H1 (cell line): Measurements from ENCODE around the gene COLEC11. TPM values are rescaled to one million over a fixed set of nuclear protein-coding genes. Genes with fewer than 3 reads are reported as not detected.

Experiments
- CTCF ChIA-PET: fragments of 300-600 bp; sonication (Branson Sonifier 250); formaldehyde crosslinking; loops from one replicate; lab custom pipeline; 2021; ENCODE audit not compliant: partially characterized antibody; lab: Charles Lee
- POLR2A ChIA-PET: fragments of 300-600 bp; sonication (Branson Sonifier 250); formaldehyde crosslinking; loops from one replicate; lab custom pipeline; 2021; ENCODE audit warnings: inconsistent platforms; ENCODE audit not compliant: partially characterized antibody; lab: Charles Lee
- DNase-seq, 2 experiments: peaks; one replicate each; pipeline versions ENCODE4 v3.0.0 to v3.0.0-alpha.2; 2010 to 2022; ENCODE audit warnings: low spot score in 2 of 2, low read depth in 1 of 2, mixed read lengths in 1 of 2
- FAIRE-seq: peaks from 2 replicates; lab custom pipeline; 2011; peaks lifted over from hg19 to GRCh38; lab: Jason Lieb, UNC
- H2AFZ ChIP-seq: 2 replicates; pipeline ENCODE4 v1.8.1; 2012; ENCODE audit warnings: low read length, inconsistent platforms
- H2AK5ac ChIP-seq: 2 replicates; pipeline ENCODE4 v1.6.1; 2013; ENCODE audit warnings: low read depth, low read length
- H2BK120ac ChIP-seq: replicated peaks from 2 replicates; pipeline ENCODE3; 2013; ENCODE audit warnings: low read depth, low read length, inconsistent platforms
- H2BK12ac ChIP-seq: 2 replicates; pipeline ENCODE4 v1.6.1; 2013; ENCODE audit warnings: low read depth, low read length
- H2BK15ac ChIP-seq: 2 replicates; pipeline ENCODE4 v1.6.1; 2013; ENCODE audit warnings: low read length
- H2BK20ac ChIP-seq: 2 replicates; pipeline ENCODE4 v1.6.1; 2013; ENCODE audit warnings: low read length
- H2BK5ac ChIP-seq: 2 replicates; pipeline ENCODE4 v1.6.1; 2013; ENCODE audit warnings: low read depth, low read length
- H3K14ac ChIP-seq: 2 replicates; pipeline ENCODE4 v1.6.1; 2013; ENCODE audit warnings: inconsistent platforms; ENCODE audit not compliant: insufficient read length
- H3K18ac ChIP-seq: 2 replicates; pipeline ENCODE4 v1.6.1; 2013; ENCODE audit warnings: low read length; ENCODE audit errors: extremely low read depth
- H3K23ac ChIP-seq: 2 replicates; pipeline ENCODE4 v1.6.1; 2013; ENCODE audit warnings: inconsistent platforms; ENCODE audit not compliant: insufficient read length
- H3K23me2 ChIP-seq: 2 replicates; pipeline ENCODE4 v1.6.1; 2013; ENCODE audit warnings: low read depth, low read length
- H3K27ac ChIP-seq: 2 replicates; pipeline ENCODE4 v1.6.1; 2011; ENCODE audit warnings: low read depth, low read length, inconsistent platforms
- H3K27me3 ChIP-seq, 4 experiments: replicated peaks in 1 of 4; 1 replicate in 1 of 4; 2 replicates in 3 of 4; pipeline versions ENCODE4 v1.6.1 to v1.8.1; 2011 to 2013; ENCODE audit warnings: low read length in 3 of 4, mild to moderate bottlenecking in 3 of 4, inconsistent platforms in 2 of 4, mixed read lengths in 2 of 4, moderate library complexity in 1 of 4; ENCODE audit not compliant: control insufficient read depth in 3 of 4, insufficient read depth in 3 of 4; ENCODE audit errors: extremely low read depth in 1 of 4
- H3K36me3 ChIP-seq, 4 experiments: 2 replicates each; pipeline versions ENCODE4 v1.6.1 to v1.8.1; 2011 to 2013; ENCODE audit warnings: mild to moderate bottlenecking in 4 of 4, low read length in 3 of 4, moderate library complexity in 2 of 4, control low read depth in 1 of 4, inconsistent platforms in 1 of 4; ENCODE audit not compliant: insufficient read depth in 4 of 4, control insufficient read depth in 2 of 4
- H3K4ac ChIP-seq: replicated peaks from 2 replicates; pipeline ENCODE3; 2013; ENCODE audit warnings: low read length, low read depth, mixed read lengths, inconsistent platforms; ENCODE audit not compliant: insufficient read length
- H3K4me1 ChIP-seq, 4 experiments: replicated peaks in 1 of 4; 1 replicate in 1 of 4; 2 replicates in 3 of 4; pipeline versions ENCODE4 v1.6.1 to v1.8.1; 2011 to 2013; ENCODE audit warnings: low read length in 3 of 4, inconsistent platforms in 2 of 4, mixed read lengths in 1 of 4; ENCODE audit not compliant: insufficient read depth in 4 of 4, control insufficient read depth in 3 of 4
- H3K4me2 ChIP-seq, 2 experiments: 2 replicates each; pipeline versions ENCODE4 v1.6.1 to v1.8.1; 2011 to 2013; ENCODE audit warnings: low read depth in 2 of 2, low read length in 2 of 2, control low read depth in 1 of 2, inconsistent platforms in 1 of 2, mild to moderate bottlenecking in 1 of 2; ENCODE audit not compliant: insufficient read depth in 1 of 2
- H3K4me3 ChIP-seq, 4 experiments: fragments of 200-600, 300-600 bp in 1 of 4; sonication (generic), shearing (Covaris generic), sonication (Bioruptor Twin) in 1 of 4; 2 replicates each; pipeline versions ENCODE4 v1.5.1 to v1.8.1; 2011 to 2016; ENCODE audit warnings: low read length in 4 of 4, low read depth in 3 of 4, control low read depth in 2 of 4, inconsistent platforms in 2 of 4, mild to moderate bottlenecking in 2 of 4, mixed read lengths in 1 of 4, moderate library complexity in 1 of 4; ENCODE audit not compliant: insufficient read depth in 2 of 4; ENCODE audit errors: extremely low read depth in 1 of 4
- H3K56ac ChIP-seq: replicated peaks from 2 replicates; pipeline ENCODE3; 2013; ENCODE audit warnings: low read depth, mild to moderate bottlenecking, mixed read lengths, low read length, inconsistent platforms; ENCODE audit not compliant: insufficient read length
- H3K79me1 ChIP-seq: 2 replicates; pipeline ENCODE4 v1.6.1; 2013; ENCODE audit warnings: low read depth, low read length, control low read depth
- H3K79me2 ChIP-seq, 2 experiments: 2 replicates each; pipeline versions ENCODE4 v1.6.1 to v1.8.1; 2012 to 2013; ENCODE audit warnings: low read length in 2 of 2, mild to moderate bottlenecking in 2 of 2, inconsistent platforms in 1 of 2; ENCODE audit not compliant: insufficient read depth in 2 of 2, control insufficient read depth in 1 of 2
- H3K9ac ChIP-seq, 4 experiments: replicated peaks in 1 of 4; 1 replicate in 1 of 4; 2 replicates in 3 of 4; pipeline versions ENCODE4 v1.6.1 to v1.8.1; 2011 to 2013; ENCODE audit warnings: low read depth in 3 of 4, low read length in 3 of 4, control low read depth in 2 of 4, mild to moderate bottlenecking in 2 of 4, moderate library complexity in 2 of 4, inconsistent platforms in 1 of 4; ENCODE audit errors: extremely low read depth in 1 of 4
- H3K9me3 ChIP-seq, 2 experiments: 2 replicates each; pipeline versions ENCODE4 v1.6.1 to v1.8.1; 2012 to 2013; ENCODE audit warnings: mild to moderate bottlenecking in 2 of 2, moderate library complexity in 2 of 2, control low read depth in 1 of 2, inconsistent platforms in 1 of 2, low read depth in 1 of 2, low read length in 1 of 2, mixed read lengths in 1 of 2; ENCODE audit not compliant: insufficient read depth in 2 of 2
- H4K20me1 ChIP-seq, 2 experiments: replicated peaks in 1 of 2; 2 replicates each; pipeline versions ENCODE3 to v1.8.1; 2011 to 2013; ENCODE audit warnings: inconsistent platforms in 2 of 2, low read length in 2 of 2, mild to moderate bottlenecking in 1 of 2; ENCODE audit not compliant: insufficient read depth in 2 of 2, control insufficient read depth in 1 of 2
- H4K5ac ChIP-seq: 2 replicates; pipeline ENCODE4 v1.6.1; 2013; ENCODE audit warnings: low read length, low read depth, mixed read lengths, inconsistent platforms; ENCODE audit not compliant: insufficient read length
- H4K8ac ChIP-seq: 2 replicates; pipeline ENCODE4 v1.8.0; 2013; ENCODE audit warnings: mild to moderate bottlenecking, moderate library complexity, low read length, inconsistent platforms; ENCODE audit not compliant: insufficient read depth; ENCODE audit errors: extremely low read depth
- H4K91ac ChIP-seq: replicated peaks from 2 replicates; pipeline ENCODE3; 2013; ENCODE audit warnings: low read length, mixed read lengths, inconsistent platforms; ENCODE audit not compliant: insufficient read length
- KDM4A ChIP-seq: IDR thresholded peaks from one replicate; pipeline ENCODE4 v1.7.1; 2012; ENCODE audit warnings: low read depth, mild to moderate bottlenecking, moderate library complexity, low read length, inconsistent platforms; ENCODE audit not compliant: severe bottlenecking
- MAX ChIP-seq: IDR thresholded peaks from 2 replicates; pipeline ENCODE4 v1.6.1; 2012; ENCODE audit warnings: inconsistent platforms
- NANOG ChIP-seq: IDR thresholded peaks from 2 replicates; pipeline ENCODE4 v1.6.1; 2011; ENCODE audit warnings: low read length, low read depth, mild to moderate bottlenecking, inconsistent platforms; ENCODE audit not compliant: insufficient read depth, poor library complexity, severe bottlenecking
- POLR2AphosphoS5 ChIP-seq: IDR thresholded peaks from 2 replicates; pipeline ENCODE4 v1.6.1; 2011; ENCODE audit warnings: low read depth, low read length
- WGBS, 2 experiments: shearing (Covaris generic) in 1 of 2; methylation state at CpG; one replicate each; pipeline versions ENCODE4 v1.1.6 to v1.1.7; 2013 to 2015; ENCODE audit warnings: low lambda C conversion rate in 2 of 2, mixed read lengths in 2 of 2, inconsistent platforms in 1 of 2, low coverage in 1 of 2, missing lambda C conversion rate in 1 of 2; ENCODE audit not compliant: insufficient replicate concordance in 2 of 2, insufficient coverage in 1 of 2, insufficient read length in 1 of 2; ENCODE audit errors: extremely low coverage in 1 of 2, missing lambda C conversion rate in 1 of 2; 5-methylcytosine and 5-hydroxymethylcytosine counted together
- polyA plus RNA-seq, 7 experiments: library from polyadenylated mRNA; depleted of rRNA in 3 of 7; stranded (reverse) in 5 of 7; unstranded in 2 of 7; fragments of >200 nt in 5 of 7; fragments of 200-250 nt in 2 of 7; gene quantifications; 1 replicate in 5 of 7; 2 replicates in 1 of 7; 4 replicates in 1 of 7; pipeline versions ENCODE4 v1.2.1 to v1.2.3, GENCODE V29; 2011 to 2013; ENCODE audit warnings: missing spikeins in 2 of 7, mixed read lengths in 2 of 7
- total RNA-seq: library from RNA; stranded (reverse); fragmentation: NEBNext Ultra II Directional; extraction: Animal tissue kit (Norgen Biotek cat#: 25700); gene quantifications from 2 replicates; pipeline ENCODE4 v1.2.1, GENCODE V29; 2021

The COLEC11 gene
- total and polyA plus RNA-seq, 2 of the 8 experiments (the other 6 are each of a cell fraction or from before 2014, with no cell fraction given), result 0.47 to 0.80 TPM

DNA sequence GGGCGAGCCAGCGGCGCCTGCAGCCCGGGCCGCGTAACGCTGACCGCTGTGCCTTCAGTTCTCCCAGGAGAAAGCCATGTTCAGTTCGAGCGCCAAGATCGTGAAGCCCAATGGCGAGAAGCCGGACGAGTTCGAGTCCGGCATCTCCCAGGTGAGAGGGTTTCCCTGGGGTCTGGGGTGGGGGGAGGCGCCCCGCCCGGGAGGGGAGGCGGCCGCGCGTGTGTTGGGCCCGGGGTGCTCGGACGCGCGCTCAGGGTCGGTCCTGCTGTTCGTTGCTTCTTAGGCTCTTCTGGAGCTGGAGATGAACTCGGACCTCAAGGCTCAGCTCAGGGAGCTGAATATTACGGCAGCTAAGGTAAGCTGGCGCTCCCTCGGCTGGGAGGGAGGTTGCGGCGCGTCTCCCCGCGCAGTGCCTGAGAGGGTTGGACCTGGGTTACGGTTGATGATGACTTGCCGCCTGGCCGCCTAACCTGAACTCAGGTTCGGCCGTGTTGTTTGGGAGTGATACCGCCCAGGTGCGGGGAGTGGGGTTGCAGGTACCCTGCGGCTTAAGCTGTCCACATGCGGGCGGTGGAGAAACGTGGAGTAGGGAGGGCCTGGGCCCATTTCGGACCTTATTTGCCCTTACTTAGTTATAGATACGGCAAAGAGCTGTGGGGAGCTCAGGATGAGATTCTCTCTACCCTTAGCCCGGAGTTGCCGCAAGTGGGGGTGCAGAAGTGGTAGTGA is 19.2 kb upstream of the COLEC11 start:
- no peak overlapping the region for H2AFZ ChIP-seq
- H3K4me2 ChIP-seq, result peak overlapping the region; percentile 71 to 94
- H3K79me1 ChIP-seq, result peaks cover 2% of the 10 kb centered on the region; the same call in 1 of the 2 replicates
- H3K23ac ChIP-seq, result no peak overlapping the region
- no peak overlapping the region for H2BK15ac ChIP-seq
- peak overlapping the region; percentile 97 for H4K8ac ChIP-seq
- H3K56ac ChIP-seq, result peak overlapping the region; percentile 19
- peaks cover 26 to 32% of the 10 kb centered on the region in 2 experiments for H4K20me1 ChIP-seq
- H3K79me2 ChIP-seq, result peaks cover 7 to 54% of the 10 kb centered on the region in 2 experiments
- H2BK20ac ChIP-seq, result no peak overlapping the region
- peak overlapping the region; percentile 88 to 100 (median 94) for H3K4me3 ChIP-seq
- H3K18ac ChIP-seq, result peak overlapping the region; percentile 56; the same call in 1 of the 2 replicates
- H2BK5ac ChIP-seq, result peak overlapping the region; percentile 88; the same call in 1 of the 2 replicates
- no peak for DNase-seq
- no peak for TF ChIP-seq MAX
- TF ChIP-seq KDM4A, result no peak
- 0 out of 2 replicates have a peak, but pooled peaks have one; percentile 51 for TF ChIP-seq POLR2AphosphoS5
- no peak for TF ChIP-seq NANOG
- H3K4me1 ChIP-seq, result peaks cover 0 to 4% (median 2%) of the 10 kb centered on the region in 4 experiments; a peak in 2 of 7 replicates
- peak overlapping the region; percentile 70 for H3K4ac ChIP-seq
- H2BK12ac ChIP-seq, result no peak overlapping the region; the same call in 1 of the 2 replicates
- H2AK5ac ChIP-seq, result peak overlapping the region; percentile 79; the same call in 1 of the 2 replicates
- no peaks in the 10 kb centered on the region for H3K27me3 ChIP-seq
- ChIA-PET POLR2A (interaction anchor here (0.6 to 17.0 kb wide), 21 partner anchors 11 to 432 kb away, joined by 3 to 373 read pairs (median 4); partner anchors contain the start of genes COLEC11 and RNASEH1), CTCF (interaction anchor here (0.7 to 1.0 kb wide), 3 partner anchors 40 to 273 kb away, joined by 3 to 4 read pairs (median 3); no protein-coding TSS in a partner anchor)
- H3K9ac ChIP-seq, result peak overlapping the region; percentile 77 to 98 (median 95)
- H3K23me2 ChIP-seq, result peaks cover 4% of the 10 kb centered on the region
- peak overlapping the region; percentile 74 for H3K27ac ChIP-seq
- H2BK120ac ChIP-seq, result no peak overlapping the region
- 8% methylated on average over 19 of the region's 54 CpGs; no CpG with 5 or more reads in 1 of the 2 experiments for WGBS, 2 experiments
- FAIRE-seq, result no peak
- peaks cover 27 to 49% (median 42%) of the 10 kb centered on the region in 4 experiments for H3K36me3 ChIP-seq
- peak overlapping the region; percentile 85 for H4K91ac ChIP-seq
- H4K5ac ChIP-seq, result no peak overlapping the region
- no peak overlapping the region for H3K14ac ChIP-seq
- no peaks in the 10 kb centered on the region for H3K9me3 ChIP-seq
